NCI-H526 (cell line): Measurements from ENCODE around the gene TSPOAP1.

Experiments used
- DNase-seq, 2 experiments: peaks; one replicate each; lab custom pipeline; 2025; lab: John Stamatoyannopoulos, UW

The TSPOAP1 gene

DNA sequence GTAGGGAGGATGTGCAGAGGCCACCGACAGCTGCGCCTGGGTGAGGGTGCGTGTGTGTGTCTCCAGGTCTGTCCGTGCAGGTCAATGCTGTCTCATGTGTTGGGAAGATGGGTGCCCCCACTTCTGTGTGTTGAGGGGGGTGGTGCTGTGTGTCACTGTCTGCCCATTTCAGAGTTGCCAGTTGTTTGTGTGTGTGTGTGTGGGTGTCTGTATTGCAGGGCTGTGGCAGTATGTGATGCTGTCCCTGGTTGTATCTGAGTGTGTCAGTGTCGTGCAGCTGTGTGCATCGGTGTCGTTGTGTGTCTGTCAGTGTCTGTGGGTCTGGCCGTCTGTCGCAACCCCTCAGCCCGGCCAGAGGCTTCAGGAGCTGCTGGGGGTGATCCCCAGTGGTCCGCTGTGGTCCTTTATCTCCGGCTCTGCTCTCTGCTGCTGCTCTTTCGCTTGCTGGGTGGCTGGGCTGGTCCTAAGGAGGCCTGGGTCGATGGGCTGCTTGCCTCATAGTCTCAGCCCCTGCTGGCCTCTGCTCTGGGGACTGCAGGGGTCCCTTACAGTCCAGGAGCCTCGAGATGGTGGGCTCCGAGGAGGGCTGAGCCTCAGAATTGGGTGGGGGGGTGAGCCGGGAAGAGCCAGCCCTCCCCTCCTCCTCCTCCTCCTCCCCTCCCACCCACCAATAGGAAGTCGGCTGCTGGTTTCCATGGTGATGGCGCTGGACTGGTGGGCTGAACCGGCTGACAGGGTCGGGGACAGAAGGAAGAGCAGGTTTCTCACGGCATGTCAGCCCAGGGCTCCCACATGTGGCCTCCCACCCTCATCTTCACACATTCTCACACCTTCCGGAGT is at the start of gene TSPOAP1:
Gene TSPOAP1, minus strand, starts transcription at position 601 of the 840 bp plus-strand sequence. CDS start 875 bp downstream, outside the sequence.
- DNase-seq = no peak

DNA sequence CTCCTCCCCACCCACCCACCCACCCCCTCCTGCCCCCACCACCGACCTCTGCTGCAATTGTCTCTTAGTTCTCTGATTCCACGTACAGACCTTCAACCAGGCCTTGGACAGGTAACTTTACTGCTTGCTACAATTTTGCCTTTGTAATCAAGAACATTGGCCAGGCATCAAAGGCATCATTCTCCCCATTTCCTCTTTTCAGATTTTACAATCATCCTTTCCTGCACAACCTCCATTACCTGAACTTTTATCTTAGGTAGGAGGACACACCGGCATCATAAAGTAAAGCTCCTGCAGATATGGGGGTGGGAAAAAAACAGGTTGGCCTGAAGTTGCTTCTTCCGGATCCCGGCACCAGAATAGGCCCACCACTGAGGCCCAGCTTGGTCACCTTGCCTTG is 49.1 kb upstream of the TSPOAP1 start:
- no peak for DNase-seq

DNA sequence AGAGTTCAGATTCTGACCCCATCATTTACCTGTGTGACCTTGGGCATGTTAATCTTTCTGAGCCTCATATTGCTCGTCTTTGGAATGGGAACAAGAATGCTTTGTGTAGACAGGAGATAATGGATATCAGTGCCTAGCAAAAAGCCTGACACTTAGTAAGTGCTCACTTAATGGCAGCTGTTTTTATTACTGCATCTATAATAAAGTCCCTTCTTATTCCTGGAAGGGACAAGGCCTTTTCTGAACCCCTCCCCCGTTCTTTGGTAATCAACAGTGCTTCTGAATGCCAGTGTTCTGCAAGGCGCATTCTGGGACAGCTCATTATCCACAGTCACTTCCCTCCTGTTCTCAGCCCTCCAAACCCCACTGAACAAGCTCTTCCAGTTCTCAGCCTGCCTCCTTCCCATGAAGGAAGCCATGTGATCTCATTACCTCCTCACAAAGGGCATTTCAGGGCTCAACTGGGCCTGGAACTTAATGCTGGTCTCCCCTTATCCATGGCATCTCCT is 48.6 kb upstream of the TSPOAP1 start:
- peak in 1 of 2 experiments; percentile 57 for DNase-seq

GRCh38 chr17:58376472-58377000 is 47.9 kb upstream of the TSPOAP1 start:
- DNase-seq = no peak

DNA sequence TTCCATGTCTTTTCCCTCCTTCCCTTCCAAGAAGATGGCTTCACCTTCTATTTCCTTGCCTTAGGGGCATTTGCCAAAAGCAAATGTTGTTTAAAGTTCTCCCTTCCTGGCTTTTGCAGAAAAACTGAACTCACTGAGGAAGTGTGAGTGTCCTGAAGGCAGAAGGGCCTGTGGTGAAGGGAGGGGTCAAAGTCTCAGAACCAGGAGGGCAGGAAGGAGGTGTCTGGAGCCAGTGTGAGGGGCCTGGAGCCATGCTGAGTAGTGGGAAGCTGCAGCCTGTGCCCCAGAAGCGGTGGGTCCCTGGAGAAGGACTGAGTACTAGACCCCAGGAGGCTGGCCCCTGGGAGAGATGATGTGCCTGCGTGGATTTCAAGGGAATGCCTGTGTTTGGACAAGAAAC is 47.2 kb upstream of the TSPOAP1 start:
- DNase-seq = no peak

DNA sequence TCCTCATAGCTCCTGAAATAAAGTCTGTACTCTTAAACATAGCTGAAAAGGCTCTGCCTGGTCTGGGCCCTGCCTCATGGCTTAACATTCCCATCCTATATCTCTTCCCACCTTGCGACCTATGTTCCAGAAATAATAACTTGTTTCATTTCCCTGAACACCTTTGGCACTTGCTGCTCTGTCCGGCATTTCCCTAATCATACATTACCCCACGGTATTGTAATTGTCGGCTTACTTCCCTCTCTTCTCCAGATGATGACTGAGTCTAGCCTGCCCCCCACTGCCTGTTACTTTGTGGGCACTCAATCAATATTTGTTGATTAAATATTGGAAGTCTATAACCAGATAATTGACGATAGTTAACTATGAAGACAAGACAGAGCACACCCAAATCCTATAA is 46.7 kb upstream of the TSPOAP1 start:
- peak in 1 of 2 experiments; percentile 24 for DNase-seq

- no peak for DNase-seq
These were observed 45.3 kb upstream of the TSPOAP1 start for GRCh38 chr17:58373923-58374322.

DNA sequence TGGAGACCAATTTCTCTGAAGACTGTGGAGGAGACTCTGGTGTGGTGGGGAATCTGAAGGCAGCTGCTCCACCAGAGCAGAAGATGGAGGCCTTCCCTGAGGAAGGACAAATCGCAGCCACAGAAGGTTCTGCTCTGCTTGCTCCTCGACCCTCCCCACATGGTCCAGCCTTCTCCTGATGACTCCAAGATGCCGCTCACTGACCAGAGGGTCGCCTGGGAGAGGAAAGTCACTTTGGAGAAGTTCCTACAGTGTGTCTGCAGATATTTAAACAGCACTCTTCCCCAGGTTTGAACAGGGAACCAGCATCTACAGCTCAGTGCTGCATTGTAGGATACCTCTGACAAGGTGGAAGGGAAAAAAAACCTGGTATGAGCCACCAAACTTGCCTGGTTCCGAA is 44.4 kb upstream of the TSPOAP1 start:
- no peak for DNase-seq

- no peak for DNase-seq
These were observed 42.8 kb upstream of the TSPOAP1 start for GRCh38 chr17:58371300-58371950.

DNA sequence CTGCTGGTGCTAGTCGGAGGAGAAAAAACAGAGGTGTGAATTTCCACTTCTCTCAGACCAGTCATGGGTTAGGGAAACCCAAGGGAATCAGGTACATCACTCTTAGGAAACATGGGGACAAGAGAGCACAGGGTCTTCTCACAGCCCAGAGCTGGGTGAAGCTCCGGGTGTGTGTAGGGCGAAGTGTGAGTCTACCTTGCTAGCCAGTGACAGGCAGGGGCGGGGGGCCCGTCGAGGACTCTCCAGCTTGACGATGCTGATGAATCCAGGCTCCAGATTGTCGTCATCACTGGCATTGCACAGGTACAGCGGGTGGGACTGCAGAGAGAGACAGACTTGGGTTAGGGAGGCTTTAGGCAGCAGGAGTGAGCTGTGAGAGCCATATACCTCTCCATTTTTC is 42.1 kb upstream of the TSPOAP1 start:
- DNase-seq = no peak

GRCh38 chr17:58370309-58370708 is 41.7 kb upstream of the TSPOAP1 start:
- no peak for DNase-seq

DNA sequence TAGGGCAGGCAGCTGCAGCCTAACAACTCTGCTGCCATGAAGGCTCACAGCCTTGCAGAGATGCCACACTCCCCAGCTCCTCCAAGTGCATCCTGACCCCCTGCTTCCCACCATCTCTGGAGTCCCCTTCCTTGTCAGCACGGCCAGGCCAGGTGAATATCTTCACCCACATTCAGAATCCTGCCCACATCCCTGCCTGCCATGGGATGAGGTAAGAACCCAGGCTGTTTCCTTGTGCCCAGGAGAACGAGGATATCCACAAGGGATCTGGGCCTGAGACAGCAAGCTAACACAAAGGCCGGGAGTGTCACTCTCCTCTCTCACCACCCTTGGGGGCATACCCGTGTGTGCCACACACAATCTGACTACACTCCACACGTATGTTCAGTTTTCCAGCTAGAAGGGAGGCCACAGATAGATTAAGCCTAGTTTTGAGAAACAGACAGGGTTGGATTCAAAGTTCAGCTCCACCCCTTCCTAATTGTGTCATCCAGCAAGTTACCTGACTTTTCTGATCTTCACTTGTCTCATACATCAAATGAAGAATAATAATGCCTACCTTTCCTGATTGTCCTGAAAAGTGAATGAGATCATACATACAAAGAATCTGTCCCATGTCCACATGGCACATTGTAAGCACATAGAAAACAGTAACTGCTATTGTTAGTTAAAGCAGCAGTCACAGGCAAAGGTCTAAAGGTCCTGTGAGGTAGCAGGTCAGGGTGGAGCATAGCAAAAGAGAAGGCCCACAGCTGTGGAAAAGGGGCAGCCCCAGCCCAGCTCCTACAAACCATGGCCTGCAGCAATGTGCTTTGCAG is 40.8 kb upstream of the TSPOAP1 start:
- no peak for DNase-seq

- no peak for DNase-seq
These were observed 40.2 kb upstream of the TSPOAP1 start for GRCh38 chr17:58368860-58369213.

- DNase-seq = no peak
These were observed 38.9 kb upstream of the TSPOAP1 start for GRCh38 chr17:58367461-58367860.

GRCh38 chr17:58365980-58366595 is 37.5 kb upstream of the TSPOAP1 start:
- DNase-seq = no peak

DNA sequence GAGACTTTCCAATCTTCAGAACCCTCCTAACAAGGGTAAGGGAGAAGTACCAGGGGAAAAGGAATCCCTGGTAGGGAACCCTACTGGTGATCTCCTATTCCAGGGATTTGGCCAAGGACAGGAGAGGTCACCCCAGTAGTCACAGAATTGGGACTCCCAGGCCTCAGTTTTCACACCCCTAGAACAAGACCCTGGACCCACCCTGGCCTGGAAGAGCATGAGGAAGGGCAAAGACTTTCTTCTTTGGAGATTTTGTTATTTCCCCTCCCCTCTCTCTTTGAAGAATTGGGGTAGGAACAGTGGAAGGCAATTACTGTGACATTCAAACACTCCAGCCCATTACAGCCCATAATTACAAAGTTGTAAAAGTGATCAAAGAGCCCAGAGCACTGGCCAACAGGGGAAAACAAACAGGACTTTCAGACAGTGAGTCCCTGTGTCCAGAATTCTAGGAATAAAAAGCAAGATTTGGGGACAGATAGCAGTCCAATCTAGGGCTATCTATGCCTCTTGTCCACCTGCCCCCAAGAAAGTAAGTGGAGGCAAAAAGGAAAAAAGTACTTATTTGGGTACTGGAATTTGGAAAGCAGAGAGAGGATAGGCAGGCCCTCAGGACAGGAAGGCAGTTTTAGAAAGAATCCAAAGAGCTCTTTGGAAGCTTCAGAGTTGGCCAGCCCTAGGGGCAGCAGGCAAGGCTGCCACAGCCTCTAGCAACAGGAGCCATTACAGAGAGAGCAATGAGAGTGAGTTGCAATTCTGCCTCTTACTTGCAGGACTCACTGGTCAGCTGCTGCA is 36.8 kb upstream of the TSPOAP1 start:
- no peak for DNase-seq

DNA sequence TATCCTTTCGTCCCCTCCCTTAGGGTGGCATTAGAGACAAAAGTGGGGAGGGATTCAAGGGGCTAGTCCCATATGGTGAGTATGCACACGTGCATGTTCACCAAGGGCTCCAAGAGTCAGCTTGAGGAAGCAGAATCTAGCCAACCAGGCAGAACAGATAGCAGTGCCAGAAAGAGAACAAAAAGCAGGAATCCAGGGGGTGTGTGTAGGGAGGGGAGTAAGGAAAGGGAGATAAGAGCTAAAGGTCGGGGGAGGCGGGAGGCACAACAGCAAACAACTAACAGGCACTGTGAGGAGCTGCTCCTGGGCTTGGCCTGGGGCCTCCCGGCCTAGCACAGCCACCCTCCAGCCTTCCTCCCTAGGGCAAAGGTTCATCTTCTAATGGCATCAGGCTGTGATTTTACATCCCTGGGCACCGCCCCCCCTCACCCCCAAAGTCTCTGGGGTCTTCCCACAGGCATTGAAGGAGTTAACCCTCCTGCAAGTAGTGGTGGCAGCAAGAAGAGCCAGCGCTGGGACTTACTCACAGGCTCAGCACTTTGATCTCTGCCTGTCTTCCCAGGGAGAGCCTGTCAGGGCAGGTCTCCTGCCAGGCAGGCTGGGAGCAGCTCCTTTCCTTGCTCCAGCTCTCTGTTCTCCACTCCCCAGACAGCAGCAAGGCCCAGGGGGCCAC is 35.8 kb upstream of the TSPOAP1 start:
- DNase-seq = no peak

- DNase-seq = no peak
These were observed 35.0 kb upstream of the TSPOAP1 start for GRCh38 chr17:58363457-58364185.

DNA sequence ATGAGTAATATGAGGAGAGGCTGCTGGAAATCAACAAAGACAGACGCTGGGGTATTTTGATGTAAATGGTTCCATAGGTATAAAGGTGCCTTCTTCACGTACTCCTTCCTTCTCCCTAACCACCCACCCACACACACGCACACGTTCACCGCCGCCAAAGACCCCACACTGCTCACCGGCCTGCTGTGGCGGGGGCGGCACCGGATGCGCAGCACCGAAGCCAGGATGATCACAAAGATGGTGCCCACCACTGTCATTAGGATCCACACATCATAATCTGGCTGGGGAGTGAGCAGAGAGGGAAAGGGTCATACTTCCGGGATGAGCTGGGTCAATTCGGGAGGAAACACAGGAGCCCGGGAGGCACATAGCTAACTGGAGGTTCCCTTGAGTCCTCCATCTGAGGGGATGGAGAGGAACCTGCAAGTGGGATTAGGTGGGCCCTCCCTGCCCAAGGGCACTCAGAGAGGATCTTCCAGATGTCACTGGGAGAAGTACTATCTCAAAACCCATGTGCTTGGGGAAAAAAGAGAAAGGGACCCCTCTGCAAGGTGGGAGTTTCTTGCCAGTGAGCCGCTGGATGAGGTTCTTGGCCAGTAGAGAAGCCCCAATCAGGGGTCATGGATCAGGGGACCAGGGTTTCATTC is 33.9 kb upstream of the TSPOAP1 start:
- DNase-seq = no peak
